NCI-H82 treated with DMSO at 0.1 percent for 48 hours (cell line): Measurements from ENCODE around the gene TMTC1.
"Not testable (repeated sequence)": the region's sequence is repeated elsewhere in the genome, so short reads cannot be mapped to it uniquely, and the experiment has no call there.

Experiments used
- DNase-seq: peaks from one replicate; lab custom pipeline; 2025; ENCODE audit not compliant: unreplicated experiment; lab: John Stamatoyannopoulos, UW

Gene TMTC1

DNA sequence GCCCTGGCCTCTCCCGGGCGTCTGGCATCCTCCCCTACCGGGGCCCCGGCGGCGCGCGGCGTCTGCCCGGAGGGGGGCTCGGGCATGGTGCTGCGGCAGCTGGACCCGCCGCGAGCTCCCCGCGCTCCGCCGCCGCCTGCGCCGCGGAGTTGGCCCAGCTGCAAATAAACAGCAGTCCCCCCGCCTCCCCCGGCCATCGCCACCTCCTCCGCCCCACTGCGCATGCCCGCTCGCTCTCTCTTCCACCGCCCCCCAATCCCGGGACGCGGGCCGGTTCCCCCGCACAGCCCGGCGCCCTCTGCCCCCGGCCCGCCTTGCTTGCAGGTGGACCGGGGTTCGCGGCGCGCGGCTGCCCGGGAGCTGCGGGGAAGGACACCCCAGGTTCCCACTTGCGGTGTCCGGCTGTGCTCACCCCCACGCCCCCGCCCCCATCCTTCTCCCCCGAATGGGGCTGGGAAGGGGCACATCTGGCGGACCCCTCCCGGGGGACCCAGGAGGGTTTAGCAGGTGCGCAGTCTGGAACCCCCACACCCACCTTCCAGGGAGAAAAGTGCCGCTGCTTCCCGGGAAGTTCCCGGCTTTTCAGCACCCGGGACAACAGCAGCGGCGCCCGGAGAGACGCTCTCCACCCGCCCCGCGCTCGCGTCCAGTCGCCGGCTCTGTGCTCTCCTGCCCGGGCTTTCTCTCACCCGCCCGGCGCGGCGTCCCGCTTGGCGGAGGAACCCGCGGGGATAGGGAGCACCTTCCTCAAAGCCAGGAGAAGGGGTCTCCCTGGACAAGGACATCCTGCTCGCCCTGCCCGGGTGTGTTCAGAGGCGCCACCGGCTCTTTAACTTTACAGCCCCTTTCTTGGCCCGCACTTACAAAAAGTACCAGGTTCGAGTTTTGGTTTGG, at the start of gene TMTC1:
Gene TMTC1, minus strand, starts transcription at position 170 of the 894 bp plus-strand sequence. CDS start 191 bp downstream, outside the sequence.
- DNase-seq: peak; percentile 18

DNA sequence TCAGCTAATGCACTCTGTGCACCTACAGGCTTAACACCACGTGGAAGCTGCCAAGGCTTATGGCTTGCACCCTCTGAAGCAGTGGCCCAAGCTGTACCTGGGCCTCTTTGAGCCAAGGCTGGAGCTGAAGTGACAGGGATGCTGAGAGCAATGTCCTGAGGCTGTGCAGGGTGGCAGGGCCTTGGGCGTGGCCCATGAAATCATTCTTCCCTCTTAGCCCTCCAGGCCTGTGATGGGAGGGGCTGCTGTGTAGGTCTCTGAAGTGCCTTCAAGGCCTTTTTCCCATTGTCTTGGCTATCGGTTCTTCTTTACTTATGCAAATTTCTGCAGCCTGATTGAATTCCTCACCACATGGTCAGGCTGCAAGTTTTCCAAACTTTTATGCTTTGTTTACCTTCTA, 47.4 kb upstream of the TMTC1 start:
- DNase-seq: no peak

DNA sequence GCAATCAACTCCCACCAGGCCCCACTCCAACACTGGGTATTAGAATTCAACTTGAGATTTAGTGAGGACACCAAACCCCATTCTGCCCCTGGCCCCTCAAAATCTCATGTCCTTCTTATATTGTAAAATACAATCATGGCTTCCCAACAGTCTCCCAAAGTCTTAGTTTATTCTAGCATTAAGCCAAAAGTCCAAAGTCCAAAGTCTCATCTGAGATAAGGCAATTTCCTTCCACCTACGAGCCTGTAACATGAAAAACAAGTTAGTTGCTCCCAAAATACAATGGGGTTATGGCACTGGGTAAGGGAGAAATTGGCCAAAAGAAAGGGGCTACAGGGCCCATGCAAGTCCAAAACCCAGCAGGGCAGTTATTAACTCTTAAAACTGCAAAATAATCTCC, 46.6 kb upstream of the TMTC1 start:
- no peak for DNase-seq

DNA sequence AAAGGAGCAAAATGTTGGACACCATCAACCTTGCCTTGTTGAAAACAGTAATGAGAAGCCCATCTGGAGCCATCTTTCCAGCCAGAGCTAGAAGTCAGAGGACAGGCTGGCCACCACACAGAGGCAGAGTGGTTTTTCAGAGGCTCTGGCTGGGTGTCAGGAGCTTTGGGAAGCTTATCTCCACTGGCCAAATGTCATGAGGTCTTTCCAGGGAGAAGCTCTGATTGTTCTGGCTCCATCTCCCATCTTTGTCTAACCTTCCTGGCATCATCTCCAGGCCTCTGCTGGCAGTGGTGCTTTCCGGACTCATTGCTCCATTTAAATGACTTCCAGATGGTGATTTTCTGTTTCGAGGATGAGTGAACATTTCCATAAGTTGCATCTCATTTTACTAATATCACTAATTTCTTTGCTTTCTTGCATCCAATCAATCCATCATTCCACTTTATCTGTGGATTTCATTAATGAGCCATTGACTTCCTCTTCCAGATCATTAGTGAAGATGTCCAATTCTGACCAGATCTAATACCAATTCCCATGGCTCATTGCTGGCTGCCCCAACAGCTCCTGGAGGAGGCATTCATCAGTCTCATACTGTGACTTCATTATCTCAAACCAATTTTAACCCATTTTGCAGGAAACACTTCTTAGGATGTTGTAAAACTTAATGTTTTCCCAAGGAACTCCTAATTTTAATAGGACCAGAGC, 35.3 kb upstream of the TMTC1 start:
- DNase-seq: no peak

DNA sequence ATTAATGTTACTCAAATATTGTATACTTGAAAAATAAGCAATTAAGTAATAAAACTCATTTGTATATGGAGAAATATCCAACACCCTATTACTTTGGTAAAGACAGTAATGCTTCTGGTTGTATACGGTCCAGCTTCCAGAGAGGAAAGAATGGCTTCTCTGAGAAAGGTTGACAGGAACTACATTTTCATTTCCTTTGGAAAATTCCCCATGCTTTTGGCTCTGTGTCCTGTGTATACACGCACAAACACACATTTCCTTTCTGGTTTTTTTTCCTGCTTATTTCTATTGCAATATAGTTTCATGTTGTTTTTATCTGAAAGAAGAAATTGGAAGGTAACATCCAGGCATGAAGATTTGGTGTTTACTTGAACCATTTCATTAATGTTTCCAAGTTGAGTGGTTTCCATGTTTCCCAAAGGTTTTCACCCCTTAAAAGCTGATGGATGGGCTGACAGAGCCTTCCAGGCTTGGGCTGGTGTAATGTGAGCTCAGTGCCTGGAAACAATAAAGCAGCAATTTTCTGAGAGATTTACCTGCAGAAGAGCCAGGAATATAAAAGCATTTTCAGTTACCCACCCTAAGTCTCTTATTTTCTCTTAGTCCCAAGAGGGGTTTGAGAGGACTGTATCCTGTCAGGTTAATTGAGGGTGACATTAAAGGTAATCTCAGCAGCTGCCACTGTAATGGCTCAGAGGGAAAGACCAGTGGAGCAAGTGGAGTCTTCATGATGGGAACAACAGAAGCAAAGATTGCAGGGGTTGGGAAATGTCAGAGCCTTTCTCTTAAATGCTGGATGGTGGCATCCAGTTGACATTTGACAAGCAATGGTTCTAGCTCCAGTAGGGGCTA, 33.4 kb upstream of the TMTC1 start:
- DNase-seq: no peak

- not testable (repeated sequence) for DNase-seq
Measured at GRCh38 chr12:29809616-29810361, 26.0 kb upstream of the TMTC1 start.

DNA sequence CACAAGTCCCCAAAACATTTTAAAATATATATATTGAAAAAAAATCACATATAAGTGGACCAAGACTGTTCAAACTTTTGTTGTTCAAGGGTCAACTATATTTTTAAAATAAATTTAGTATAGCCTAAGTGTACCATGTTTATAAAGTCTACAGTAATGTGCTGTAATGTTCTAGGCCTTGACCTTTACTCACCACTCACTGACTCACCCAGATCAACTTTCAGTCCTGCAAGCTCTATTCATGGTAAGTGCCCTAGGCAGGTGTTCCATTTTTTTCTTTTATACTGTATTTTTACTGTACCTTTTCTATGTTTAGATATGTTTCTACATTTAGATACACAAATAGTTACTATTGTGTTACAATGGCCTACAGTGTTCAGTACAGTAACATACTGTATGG, 23.4 kb upstream of the TMTC1 start:
- no peak for DNase-seq

GRCh38 chr12:29804019-29804418, 20.3 kb upstream of the TMTC1 start:
- DNase-seq: no peak

GRCh38 chr12:29799591-29799990, 15.8 kb upstream of the TMTC1 start:
- DNase-seq: no peak

GRCh38 chr12:29797565-29798355, 14.0 kb upstream of the TMTC1 start:
- no peak for DNase-seq

DNA sequence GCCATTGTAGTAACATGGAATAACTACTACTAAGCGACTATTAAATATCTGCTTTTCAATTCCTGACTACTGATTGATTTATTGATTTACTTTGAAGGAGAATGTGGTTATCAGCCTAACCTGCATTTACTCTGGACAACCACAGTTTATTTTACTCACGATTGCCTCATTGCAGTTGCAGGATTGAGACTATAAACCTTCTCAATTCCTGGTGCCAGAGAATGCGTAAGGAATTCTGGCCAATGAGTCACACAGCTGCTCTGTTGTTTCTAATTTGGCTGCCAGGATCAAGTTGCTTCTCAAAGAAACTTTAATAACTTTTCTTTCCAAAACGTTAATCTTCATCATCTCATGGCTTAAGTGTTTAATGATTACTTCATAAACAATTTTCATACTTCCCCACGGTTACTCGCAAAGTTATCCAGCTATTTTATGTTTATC, 13.1 kb upstream of the TMTC1 start:
- no peak for DNase-seq

GRCh38 chr12:29795715-29796114, 12.0 kb upstream of the TMTC1 start:
- no peak for DNase-seq

- no peak for DNase-seq
Measured at GRCh38 chr12:29794862-29795261, 11.1 kb upstream of the TMTC1 start.

DNA sequence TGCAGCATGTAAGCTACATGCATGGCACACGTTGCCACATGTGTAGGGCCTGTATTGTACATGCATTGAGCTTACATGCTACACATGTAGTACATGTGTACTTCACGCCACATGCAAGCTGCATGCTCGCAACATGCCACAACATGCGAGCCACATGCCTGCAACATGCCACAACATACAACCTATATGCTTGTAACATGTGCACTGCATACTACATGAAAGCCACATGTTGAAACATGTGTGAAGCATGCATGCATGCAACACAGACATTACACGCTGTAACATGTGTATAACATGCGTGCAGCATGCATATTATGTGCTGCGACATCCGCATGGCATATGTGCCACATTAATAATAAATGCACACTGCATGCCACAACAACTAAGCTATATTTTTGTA, 9.1 kb upstream of the TMTC1 start:
- no peak for DNase-seq

GRCh38 chr12:29792132-29792531, 8.4 kb upstream of the TMTC1 start:
- DNase-seq: no peak

GRCh38 chr12:29782871-29783772, 620 bp downstream of the TMTC1 start:
- no peak for DNase-seq

DNA sequence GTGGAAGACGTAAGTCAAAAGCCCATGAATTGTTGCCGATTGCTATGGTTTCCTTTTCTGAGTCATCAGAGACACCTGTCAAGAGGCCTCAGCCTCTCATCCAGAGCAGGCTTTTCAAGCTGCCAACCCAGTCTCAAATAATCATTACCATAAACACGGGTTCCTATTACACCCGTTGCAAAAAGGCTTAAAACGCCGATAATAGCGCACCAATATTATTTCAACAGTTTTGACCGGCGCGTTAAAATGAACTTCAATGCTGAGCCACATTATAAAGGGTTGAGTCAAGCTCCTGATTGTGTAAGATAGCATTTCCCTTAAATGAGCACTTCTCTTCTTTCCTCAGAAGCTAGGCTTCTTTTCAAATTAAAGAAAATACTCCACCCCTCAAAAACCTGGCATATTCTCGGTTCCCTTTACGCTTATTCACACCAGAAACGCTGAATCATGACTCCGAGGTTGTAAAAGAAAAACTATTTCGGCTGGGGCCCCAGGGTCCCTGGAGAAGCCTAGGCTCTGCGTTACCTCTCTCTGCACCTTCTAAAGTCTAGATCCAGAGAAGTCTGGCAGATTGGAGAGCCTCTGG, 1.4 kb downstream of the TMTC1 start:
- no peak for DNase-seq

DNA sequence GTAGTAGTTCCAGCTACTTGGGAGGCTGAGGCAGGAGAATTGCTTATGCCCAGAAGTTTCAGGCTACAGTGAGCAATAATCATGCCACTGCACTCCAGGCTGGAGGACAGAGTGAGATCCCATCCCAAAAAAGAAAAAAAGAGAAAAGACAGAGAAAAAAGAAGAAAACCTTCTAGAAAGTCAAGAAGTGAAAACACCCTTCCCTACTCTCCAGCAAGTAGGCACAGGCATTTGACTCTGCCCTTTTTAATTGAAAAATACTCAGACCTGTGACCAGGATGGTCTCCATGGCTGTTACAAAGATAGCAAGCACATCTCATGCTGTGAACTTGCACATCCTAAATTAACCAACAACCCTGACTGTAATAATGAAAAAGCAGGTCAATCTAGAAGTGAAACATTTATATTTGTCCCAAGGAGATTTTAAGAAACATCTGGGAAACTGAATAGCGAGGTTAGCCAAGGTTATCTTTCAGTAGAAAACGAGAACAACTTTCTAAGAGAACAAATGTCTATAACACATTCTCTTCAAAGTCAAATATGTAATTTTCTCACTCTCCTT, 2.0 kb downstream of the TMTC1 start:
- no peak for DNase-seq
